ENCODE measurements around the gene CELSR2.

DNA sequence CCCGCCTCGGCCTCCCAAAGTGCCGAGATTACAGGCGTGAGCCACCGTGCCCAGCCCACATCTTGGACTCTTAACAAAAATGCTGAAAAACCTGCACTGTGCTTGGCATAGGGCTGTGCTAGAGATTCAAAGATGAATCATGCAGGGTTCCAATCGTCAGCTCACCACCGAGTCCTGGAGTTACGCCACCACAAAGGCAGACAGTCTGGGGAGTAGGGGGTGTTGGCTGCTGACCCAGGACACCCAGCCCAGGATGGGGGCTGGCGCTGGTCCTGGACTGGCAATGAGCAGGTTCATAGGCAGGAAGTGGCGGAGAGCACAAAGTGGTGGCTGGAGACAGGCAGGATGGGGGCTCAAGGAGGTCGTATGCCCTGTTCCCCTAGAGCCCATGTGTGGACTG is 17.6 kb downstream of the CELSR2 start:
- TF ChIP-seq, protein P1, sequence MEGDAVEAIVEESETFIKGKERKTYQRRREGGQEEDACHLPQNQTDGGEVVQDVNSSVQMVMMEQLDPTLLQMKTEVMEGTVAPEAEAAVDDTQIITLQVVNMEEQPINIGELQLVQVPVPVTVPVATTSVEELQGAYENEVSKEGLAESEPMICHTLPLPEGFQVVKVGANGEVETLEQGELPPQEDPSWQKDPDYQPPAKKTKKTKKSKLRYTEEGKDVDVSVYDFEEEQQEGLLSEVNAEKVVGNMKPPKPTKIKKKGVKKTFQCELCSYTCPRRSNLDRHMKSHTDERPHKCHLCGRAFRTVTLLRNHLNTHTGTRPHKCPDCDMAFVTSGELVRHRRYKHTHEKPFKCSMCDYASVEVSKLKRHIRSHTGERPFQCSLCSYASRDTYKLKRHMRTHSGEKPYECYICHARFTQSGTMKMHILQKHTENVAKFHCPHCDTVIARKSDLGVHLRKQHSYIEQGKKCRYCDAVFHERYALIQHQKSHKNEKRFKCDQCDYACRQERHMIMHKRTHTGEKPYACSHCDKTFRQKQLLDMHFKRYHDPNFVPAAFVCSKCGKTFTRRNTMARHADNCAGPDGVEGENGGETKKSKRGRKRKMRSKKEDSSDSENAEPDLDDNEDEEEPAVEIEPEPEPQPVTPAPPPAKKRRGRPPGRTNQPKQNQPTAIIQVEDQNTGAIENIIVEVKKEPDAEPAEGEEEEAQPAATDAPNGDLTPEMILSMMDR (IDR thresholded peaks at IDR 0.05; ENCODE audit: low read length) = no peak
- TF ChIP-seq EZH2phosphoT487 (IDR thresholded peaks at IDR 0.05; ENCODE audit: low read length) (no peak), EZH2 (optimal IDR thresholded peaks at IDR 0.05; ENCODE audit: low read depth, low read length) (no peak)
